Stimulated activated naive CD8-positive, alpha-beta T cell treated with anti-CD3 and anti-CD28 coated beads, Interleukin-15, Interleukin-2, amounts not matched to agents 100 ng/mL and 50 ng/mL, for 24 hours (primary cell): ENCODE data around the gene GJC3.
"Not testable (repeated sequence)": the region's sequence is repeated elsewhere in the genome, so short reads cannot be mapped to it uniquely, and the experiment has no call there.

Experiments used
- H3K27ac Mint-ChIP-seq: one replicate; pipeline ENCODE4 v1.8.0; 2021; ENCODE audit warnings: mild to moderate bottlenecking, mixed read lengths
- H3K27me3 Mint-ChIP-seq: one replicate; pipeline ENCODE4 v1.8.0; 2021; ENCODE audit warnings: mixed read lengths
- H3K36me3 Mint-ChIP-seq: one replicate; pipeline ENCODE4 v1.8.0; 2021; ENCODE audit warnings: low read depth, mixed read lengths
- H3K4me1 Mint-ChIP-seq: one replicate; pipeline ENCODE4 v1.8.0; 2021; ENCODE audit warnings: low read depth, mixed read lengths
- H3K4me3 Mint-ChIP-seq: one replicate; pipeline ENCODE4 v1.8.0; 2021; ENCODE audit warnings: mild to moderate bottlenecking, mixed read lengths
- H3K9me3 Mint-ChIP-seq: one replicate; pipeline ENCODE4 v1.8.0; 2021; ENCODE audit warnings: mixed read lengths

GJC3 gene

GRCh38 chr7:99949645-99950228, 20.3 kb upstream of the GJC3 start:
- no peak overlapping the region for H3K27ac Mint-ChIP-seq
- H3K4me3 Mint-ChIP-seq, result no peak overlapping the region
- peaks cover 5% of the 10 kb centered on the region for H3K4me1 Mint-ChIP-seq
- peaks cover 6% of the 10 kb centered on the region for H3K27me3 Mint-ChIP-seq
- H3K9me3 Mint-ChIP-seq, result peaks cover 6% of the 10 kb centered on the region
- H3K36me3 Mint-ChIP-seq, result no peaks in the 10 kb centered on the region

GRCh38 chr7:99947608-99948007, 18.2 kb upstream of the GJC3 start:
- H3K27me3 Mint-ChIP-seq, result peaks cover 6% of the 10 kb centered on the region
- no peaks in the 10 kb centered on the region for H3K36me3 Mint-ChIP-seq
- H3K4me3 Mint-ChIP-seq, result no peak overlapping the region
- H3K9me3 Mint-ChIP-seq, result peaks cover 6% of the 10 kb centered on the region
- H3K4me1 Mint-ChIP-seq, result peaks cover 7% of the 10 kb centered on the region
- no peak overlapping the region for H3K27ac Mint-ChIP-seq

DNA sequence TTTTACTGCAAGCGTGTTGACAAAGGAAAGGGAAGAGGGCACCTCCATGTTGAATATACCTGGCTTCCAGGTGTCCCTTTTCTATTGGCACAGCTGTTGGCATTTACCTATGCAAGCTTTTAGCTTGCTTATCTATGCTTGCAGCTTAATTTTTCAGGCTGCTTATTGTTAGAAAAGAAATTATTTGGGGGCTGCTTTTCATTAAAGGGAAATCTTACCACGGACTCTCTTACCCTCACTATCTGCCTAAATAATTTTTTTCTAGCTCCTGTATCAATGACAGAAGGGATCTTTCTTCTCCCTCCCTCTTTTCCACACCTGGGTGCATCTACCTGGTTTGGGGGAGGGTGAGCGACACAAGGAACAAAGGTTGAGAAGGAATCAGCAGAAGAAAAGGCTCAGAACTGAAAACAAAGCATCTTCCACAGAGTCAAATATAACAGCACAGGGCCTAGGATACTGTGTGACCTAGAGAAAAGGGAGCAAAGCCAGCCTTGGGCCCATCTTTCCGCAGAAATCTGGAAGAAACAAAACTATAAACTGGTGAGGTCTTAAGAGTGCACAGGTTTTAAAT, 15.2 kb upstream of the GJC3 start:
- H3K27me3 Mint-ChIP-seq, result peaks cover 6% of the 10 kb centered on the region
- H3K9me3 Mint-ChIP-seq, result no peaks in the 10 kb centered on the region
- H3K4me3 Mint-ChIP-seq, result no peak overlapping the region
- no peak overlapping the region for H3K27ac Mint-ChIP-seq
- peaks cover 7% of the 10 kb centered on the region for H3K4me1 Mint-ChIP-seq
- no peaks in the 10 kb centered on the region for H3K36me3 Mint-ChIP-seq

- no peak overlapping the region for H3K27ac Mint-ChIP-seq
- peaks cover 10% of the 10 kb centered on the region for H3K27me3 Mint-ChIP-seq
- peaks cover 7% of the 10 kb centered on the region for H3K4me1 Mint-ChIP-seq
- H3K4me3 Mint-ChIP-seq, result no peak overlapping the region
- peaks cover 5% of the 10 kb centered on the region for H3K9me3 Mint-ChIP-seq
- H3K36me3 Mint-ChIP-seq, result no peaks in the 10 kb centered on the region
Measured at GRCh38 chr7:99943641-99944496, 14.4 kb upstream of the GJC3 start.

- Mint-ChIP-seq H3K27me3 (peaks cover 25% of the 10 kb centered on the region), H3K4me3 (no peak overlapping the region), H3K9me3 (peaks cover 12% of the 10 kb centered on the region), H3K27ac (no peak overlapping the region), H3K36me3 (no peaks in the 10 kb centered on the region), H3K4me1 (peaks cover 8% of the 10 kb centered on the region)
Measured at GRCh38 chr7:99938296-99938695, 8.9 kb upstream of the GJC3 start.

- Mint-ChIP-seq H3K9me3 (peaks cover 12% of the 10 kb centered on the region), H3K27me3 (peaks cover 23% of the 10 kb centered on the region), H3K4me1 (peaks cover 14% of the 10 kb centered on the region)
- H3K27ac Mint-ChIP-seq, H3K4me3 Mint-ChIP-seq, H3K36me3 Mint-ChIP-seq: not testable (repeated sequence)
Measured at GRCh38 chr7:99935009-99935408, 5.6 kb upstream of the GJC3 start.

DNA sequence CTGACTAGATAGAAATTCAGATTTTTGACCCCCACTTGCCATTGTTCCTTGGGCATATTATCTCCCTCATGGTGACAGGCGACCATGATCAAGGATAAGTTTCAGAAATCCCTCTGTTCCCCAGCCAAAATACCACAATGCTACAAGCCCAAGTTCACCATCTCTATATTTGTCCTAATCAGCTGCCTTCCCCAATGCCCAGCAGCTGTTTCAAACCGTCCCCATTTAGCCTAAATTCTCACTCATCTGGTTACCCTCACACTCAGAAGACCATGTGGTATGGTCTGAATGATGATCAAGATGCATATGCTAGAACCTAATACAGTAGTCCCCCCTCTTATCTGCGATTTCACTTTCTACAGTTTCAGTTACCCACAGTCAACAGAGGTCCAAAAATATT, 956 bp upstream of the GJC3 start:
- H3K4me3 Mint-ChIP-seq, result no peak overlapping the region
- H3K27ac Mint-ChIP-seq, result no peak overlapping the region
- H3K27me3 Mint-ChIP-seq, result peaks cover 27% of the 10 kb centered on the region
- no peaks in the 10 kb centered on the region for H3K36me3 Mint-ChIP-seq
- peaks cover 31% of the 10 kb centered on the region for H3K4me1 Mint-ChIP-seq
- no peaks in the 10 kb centered on the region for H3K9me3 Mint-ChIP-seq

DNA sequence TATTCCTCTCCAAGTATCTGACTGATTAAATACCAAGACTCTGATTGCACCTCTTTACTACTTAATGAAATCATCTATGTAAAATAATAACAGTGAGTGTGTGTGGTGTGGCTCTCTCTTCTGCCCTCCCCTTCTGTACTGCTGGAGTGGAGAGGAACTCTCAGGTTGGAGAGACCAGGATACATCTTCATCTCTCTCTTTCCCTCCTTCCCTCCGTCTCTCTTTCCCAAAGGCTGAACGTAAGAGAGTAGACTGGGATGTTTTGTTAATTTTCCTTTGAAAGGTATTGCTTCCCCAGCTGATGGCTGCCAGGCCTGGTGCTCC, 272 bp upstream of the GJC3 start:
- Mint-ChIP-seq H3K9me3 (no peaks in the 10 kb centered on the region), H3K27me3 (peaks cover 27% of the 10 kb centered on the region), H3K36me3 (no peaks in the 10 kb centered on the region), H3K27ac (peak overlapping the region; percentile 76), H3K4me3 (peak overlapping the region; percentile 64), H3K4me1 (peaks cover 24% of the 10 kb centered on the region)

DNA sequence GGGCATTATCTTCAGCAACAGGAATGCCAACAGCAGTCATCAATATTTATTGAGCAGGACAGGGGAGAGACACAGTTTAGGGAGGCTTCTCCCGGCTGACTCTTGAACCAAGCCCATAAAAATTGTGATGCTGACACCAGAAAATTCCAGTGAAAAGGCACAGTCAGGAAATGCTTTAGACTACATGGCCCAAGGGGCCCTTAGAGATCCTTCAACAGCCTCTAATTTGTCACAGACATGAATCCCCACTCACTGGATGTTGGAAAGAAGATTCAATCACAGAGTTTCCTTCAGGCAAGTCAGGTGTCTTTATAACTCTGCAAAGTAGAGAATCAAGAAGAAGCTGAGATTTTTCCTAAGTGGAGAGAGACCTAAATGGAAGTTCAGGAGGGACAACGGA, 1.2 kb downstream of the GJC3 start:
- no peak overlapping the region for H3K4me3 Mint-ChIP-seq
- H3K27ac Mint-ChIP-seq, result no peak overlapping the region
- peaks cover 23% of the 10 kb centered on the region for H3K27me3 Mint-ChIP-seq
- no peaks in the 10 kb centered on the region for H3K36me3 Mint-ChIP-seq
- no peaks in the 10 kb centered on the region for H3K9me3 Mint-ChIP-seq
- H3K4me1 Mint-ChIP-seq, result peaks cover 24% of the 10 kb centered on the region

- peaks cover 22% of the 10 kb centered on the region for H3K27me3 Mint-ChIP-seq
- peaks cover 3% of the 10 kb centered on the region for H3K36me3 Mint-ChIP-seq
- H3K27ac Mint-ChIP-seq, result no peak overlapping the region
- H3K4me1 Mint-ChIP-seq, result peaks cover 24% of the 10 kb centered on the region
- H3K4me3 Mint-ChIP-seq, result no peak overlapping the region
- no peaks in the 10 kb centered on the region for H3K9me3 Mint-ChIP-seq
Measured at GRCh38 chr7:99927536-99927935, 1.9 kb downstream of the GJC3 start.

- peaks cover 11% of the 10 kb centered on the region for H3K36me3 Mint-ChIP-seq
- peaks cover 24% of the 10 kb centered on the region for H3K4me1 Mint-ChIP-seq
- no peak overlapping the region for H3K4me3 Mint-ChIP-seq
- H3K9me3 Mint-ChIP-seq, result no peaks in the 10 kb centered on the region
- H3K27ac Mint-ChIP-seq, result no peak overlapping the region
- H3K27me3 Mint-ChIP-seq, result peaks cover 22% of the 10 kb centered on the region
Measured at GRCh38 chr7:99926321-99926720, 3.1 kb downstream of the GJC3 start.

- Mint-ChIP-seq H3K27ac (no peak overlapping the region), H3K27me3 (peaks cover 15% of the 10 kb centered on the region), H3K36me3 (peaks cover 11% of the 10 kb centered on the region), H3K9me3 (no peaks in the 10 kb centered on the region), H3K4me3 (no peak overlapping the region), H3K4me1 (peaks cover 19% of the 10 kb centered on the region)
Measured at GRCh38 chr7:99923200-99923599, 6.2 kb downstream of the GJC3 start.

- H3K27ac Mint-ChIP-seq, result peak overlapping the region; percentile 96
- H3K9me3 Mint-ChIP-seq, result no peaks in the 10 kb centered on the region
- peaks cover 41% of the 10 kb centered on the region for H3K4me1 Mint-ChIP-seq
- H3K4me3 Mint-ChIP-seq, result peak overlapping the region; percentile 94
- H3K27me3 Mint-ChIP-seq, result no peaks in the 10 kb centered on the region
- H3K36me3 Mint-ChIP-seq, result peaks cover 27% of the 10 kb centered on the region
Measured at GRCh38 chr7:99920149-99920548, 9.3 kb downstream of the GJC3 start.

DNA sequence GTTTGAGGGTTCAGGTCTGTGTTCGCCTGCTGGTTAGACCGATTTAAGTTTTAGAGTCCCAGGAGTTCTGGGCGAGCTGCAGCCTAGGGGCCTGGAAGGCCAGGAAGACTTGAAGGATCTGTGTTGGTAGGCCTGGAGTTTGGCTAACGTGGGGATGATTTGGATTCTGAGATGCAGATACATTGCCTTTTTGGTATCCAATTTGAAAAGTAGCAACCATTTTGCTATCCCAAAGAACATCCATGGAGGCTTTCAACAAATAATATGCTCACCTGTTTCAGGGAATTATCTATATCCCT, 9.7 kb downstream of the GJC3 start:
- H3K27ac Mint-ChIP-seq, result peak overlapping the region; percentile 96
- no peaks in the 10 kb centered on the region for H3K9me3 Mint-ChIP-seq
- H3K27me3 Mint-ChIP-seq, result no peaks in the 10 kb centered on the region
- peaks cover 44% of the 10 kb centered on the region for H3K4me1 Mint-ChIP-seq
- H3K4me3 Mint-ChIP-seq, result peak overlapping the region; percentile 94
- H3K36me3 Mint-ChIP-seq, result peaks cover 27% of the 10 kb centered on the region

DNA sequence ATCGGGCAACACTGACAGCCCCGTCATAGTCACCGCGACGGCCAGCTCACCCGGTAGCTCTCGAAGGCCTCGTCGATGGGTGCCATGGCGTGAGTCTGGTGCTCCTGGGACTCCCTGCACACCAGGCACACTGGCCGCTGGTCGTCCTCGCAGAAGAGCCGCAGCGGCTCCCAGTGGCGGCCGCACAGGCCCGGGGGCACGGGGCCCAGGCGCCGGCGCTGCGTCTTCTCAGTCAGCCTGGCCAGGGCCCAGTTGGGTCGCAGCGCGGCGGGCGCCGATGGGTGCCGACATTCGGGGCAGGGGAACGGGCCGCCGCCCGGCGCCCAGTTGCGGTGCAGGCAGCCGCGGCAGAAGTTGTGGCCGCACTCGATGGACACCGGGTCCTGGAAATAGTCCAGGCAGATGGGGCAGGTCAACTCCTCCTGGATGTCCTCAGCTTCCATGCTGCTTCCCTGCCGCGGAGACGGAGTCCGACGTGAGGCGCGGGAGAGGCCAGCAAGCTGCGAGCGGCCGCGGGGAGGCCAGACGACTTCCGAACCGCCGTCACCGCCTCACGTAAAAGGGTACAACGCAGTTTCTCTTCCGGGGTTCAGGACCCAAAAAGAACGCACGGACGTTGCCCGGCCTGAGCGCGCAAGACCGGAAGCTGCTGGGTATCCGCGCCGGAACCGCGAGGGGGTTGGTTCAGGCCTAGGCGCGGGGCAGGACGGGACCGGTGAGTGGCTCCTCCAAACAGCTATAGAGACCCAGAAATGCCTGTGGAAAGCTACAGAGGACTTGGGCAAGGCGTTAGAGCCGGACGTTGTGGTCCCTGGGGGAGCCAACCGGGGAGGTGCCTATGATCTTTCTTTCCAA, 10.2 kb downstream of the GJC3 start, which contains the start of gene TRIM4:
TSS of gene TRIM4 (minus strand) at position 572 of the 855 bp plus-strand sequence. CDS start at position 443, 129 bp downstream.
- Mint-ChIP-seq H3K4me1 (peaks cover 50% of the 10 kb centered on the region), H3K36me3 (peaks cover 31% of the 10 kb centered on the region), H3K27me3 (no peaks in the 10 kb centered on the region), H3K9me3 (no peaks in the 10 kb centered on the region), H3K4me3 (peak within 1 kb of the TSS; percentile 94), H3K27ac (peak within 1 kb of the TSS; percentile 96)
